Fibroblast of the aortic adventitia (primary cell): ENCODE data around the gene ARHGAP10. TPM values are rescaled to one million over a fixed set of nuclear protein-coding genes. Genes with fewer than 3 reads are reported as not detected.
A peak's percentile ranks its signal among the peaks of the same experiment; 100 is the strongest.

Experiments
- DNase-seq: peaks from one replicate; pipeline ENCODE4 v3.0.0-alpha.2; 2010; ENCODE audit warnings: low read depth
- H3K4me3 ChIP-seq: 2 replicates; pipeline ENCODE4 v1.5.1; 2011; ENCODE audit warnings: low read depth, mild to moderate bottlenecking, control low read depth, low read length, moderate library complexity
- CTCF ChIP-seq: IDR thresholded peaks from 2 replicates; pipeline ENCODE4 v1.5.1; 2011; ENCODE audit warnings: mild to moderate bottlenecking, low read length, control low read depth, inconsistent platforms; ENCODE audit not compliant: insufficient read depth
- total RNA-seq: library from RNA; depleted of rRNA; stranded (reverse); fragments of >200 nt; gene quantifications from 2 replicates; pipeline ENCODE4 v1.2.3, GENCODE V29; 2012; ENCODE audit warnings: low replicate concordance

The ARHGAP10 gene
- total RNA-seq, 1 donor: 45.0 TPM

- no peak for TF ChIP-seq CTCF
- peak; percentile 44 for DNase-seq
- no peak overlapping the region for H3K4me3 ChIP-seq
Measured at GRCh38 chr4:147788791-147789190, 56.9 kb downstream of the ARHGAP10 start.

- TF ChIP-seq CTCF: no peak
- no peak overlapping the region for H3K4me3 ChIP-seq
- no peak for DNase-seq
Measured at GRCh38 chr4:147789596-147789995, 57.7 kb downstream of the ARHGAP10 start.

DNA sequence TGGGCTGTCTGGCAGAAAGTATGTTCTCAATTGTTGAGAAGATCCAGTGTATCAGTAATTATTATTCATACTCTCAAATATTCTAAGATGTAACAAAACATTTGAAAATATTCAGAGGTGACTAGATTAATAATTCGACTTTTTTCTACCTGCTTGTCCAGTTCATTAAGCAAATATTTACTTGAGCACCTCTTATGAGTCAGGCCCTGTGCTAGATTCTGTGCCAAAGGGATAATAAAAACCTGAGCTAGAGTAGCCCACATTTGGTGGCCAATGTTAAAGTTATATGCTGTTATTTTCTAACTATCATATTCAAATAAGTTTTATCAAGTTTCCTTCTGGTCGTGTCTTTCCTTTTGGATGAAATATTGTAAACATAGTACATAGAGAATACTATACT is 58.5 kb downstream of the ARHGAP10 start:
- no peak overlapping the region for H3K4me3 ChIP-seq
- TF ChIP-seq CTCF: no peak
- DNase-seq: no peak

DNA sequence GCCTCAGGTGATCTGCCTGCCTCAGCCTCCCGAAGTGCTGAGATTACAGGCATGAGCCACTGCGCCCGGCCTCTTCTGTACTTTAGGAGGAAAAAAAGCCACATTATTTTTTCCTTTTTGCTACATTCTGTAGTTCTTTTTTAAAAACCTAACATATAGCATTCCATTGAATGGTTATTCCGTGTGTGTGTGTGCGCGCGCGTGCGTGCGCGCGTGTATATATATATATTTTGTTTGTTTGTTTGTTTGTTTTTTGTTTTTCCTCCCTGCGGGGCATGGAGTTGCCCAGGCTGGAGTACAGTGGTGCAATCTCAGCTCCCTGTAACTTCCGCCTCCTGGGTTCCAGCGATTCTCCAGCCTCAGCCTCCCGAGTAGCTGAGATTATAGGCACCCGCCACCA is 59.5 kb downstream of the ARHGAP10 start:
- no peak for TF ChIP-seq CTCF
- no peak for DNase-seq

GRCh38 chr4:147791865-147792264 is 60.0 kb downstream of the ARHGAP10 start:
- no peak for DNase-seq
- TF ChIP-seq CTCF: no peak
- no peak overlapping the region for H3K4me3 ChIP-seq

More for the DNA sequence above, 59.5 kb downstream of the ARHGAP10 start:
- H3K4me3 ChIP-seq: no peak overlapping the region

- DNase-seq: no peak
- TF ChIP-seq CTCF: no peak
- no peak overlapping the region for H3K4me3 ChIP-seq
Measured at GRCh38 chr4:147793569-147794313, 61.9 kb downstream of the ARHGAP10 start.

- no peak for DNase-seq
- TF ChIP-seq CTCF: no peak
- H3K4me3 ChIP-seq: no peak overlapping the region
Measured at GRCh38 chr4:147794314-147794680, 62.4 kb downstream of the ARHGAP10 start.
